HCT116 (cell line): ENCODE data around the gene PLD1. TPM values are rescaled to one million over a fixed set of nuclear protein-coding genes. Genes with fewer than 3 reads are reported as not detected.

Source experiments
- ATAC-seq: fragments of 200-7000 bp; cut with Tn5 transposase; 2 replicates; pipeline ENCODE4 v1.9.1; 2020; ENCODE audit warnings: mild to moderate bottlenecking, moderate library complexity
- BruUV-seq: library from RNA; stranded (reverse); fragments of 400-500 nt; replicated peaks from 2 replicates; lab custom pipeline; 2021; lab: Mats Ljungman, UMichigan
- CTCF ChIA-PET: fragments of 300-600 bp; sonication (Branson Sonifier 250); formaldehyde crosslinking; loops from one replicate; lab custom pipeline; 2021; ENCODE audit warnings: antibody characterized with exemption; lab: Charles Lee
- POLR2A ChIA-PET: fragments of 300-600, 350-600 bp; sonication (Branson Sonifier 250); formaldehyde crosslinking; loops from one replicate; lab custom pipeline; 2021; ENCODE audit warnings: antibody characterized with exemption; lab: Charles Lee
- RAD21 ChIA-PET, 2 experiments: fragments of 300-600 bp; sonication (Branson Sonifier 250); formaldehyde crosslinking; loops; one replicate each; lab custom pipeline; 2023; ENCODE audit warnings: low total read pairs in 2 of 2; ENCODE audit not compliant: uncharacterized antibody in 2 of 2, unreplicated experiment in 2 of 2, low non-redundant PET in 1 of 2; lab: Charles Lee
- DNase-seq: peaks from one replicate; pipeline ENCODE4 v3.0.0-alpha.2; 2010; ENCODE audit warnings: low read depth, low spot score
- H2AFZ ChIP-seq: fragments of 200-600 bp; shearing (Covaris generic), sonication (generic); 2 replicates; pipeline ENCODE4 v1.6.1; 2017; ENCODE audit warnings: low read depth, mixed run types, mixed read lengths, antibody characterized with exemption, low read length; ENCODE audit not compliant: poor library complexity, severe bottlenecking
- H3K27ac ChIP-seq: 2 replicates; pipeline ENCODE4 v1.5.1; 2012; ENCODE audit warnings: low read depth, low read length
- H3K27me3 ChIP-seq: fragments of 200-600 bp; sonication (generic); 2 replicates; pipeline ENCODE4 v1.6.1; 2016; ENCODE audit warnings: mixed run types, low read length, mixed read lengths; ENCODE audit not compliant: insufficient read depth
- H3K36me3 ChIP-seq, 2 experiments: fragments of 200-500 bp in 1 of 2; fragments of 200-600 bp in 1 of 2; sonication (Bioruptor generic) in 1 of 2; sonication (generic) in 1 of 2; 2 replicates each; pipeline versions ENCODE4 v1.5.1 to v1.6.1; 2014 to 2016; ENCODE audit warnings: low read length in 2 of 2, inconsistent platforms in 1 of 2, mixed read lengths in 1 of 2, mixed run types in 1 of 2; ENCODE audit not compliant: insufficient read depth in 2 of 2, control insufficient read depth in 1 of 2
- H3K4me1 ChIP-seq, 2 experiments: fragments of 200-600 bp in 1 of 2; sonication (generic) in 1 of 2; 2 replicates each; pipeline versions ENCODE4 v1.5.1 to v1.6.1; 2012 to 2017; ENCODE audit warnings: low read length in 2 of 2, inconsistent platforms in 1 of 2, mild to moderate bottlenecking in 1 of 2, mixed read lengths in 1 of 2, mixed run types in 1 of 2, moderate library complexity in 1 of 2; ENCODE audit not compliant: insufficient read depth in 2 of 2, control insufficient read depth in 1 of 2
- H3K4me2 ChIP-seq: fragments of 200-600 bp; sonication (generic); 2 replicates; pipeline ENCODE4 v1.6.1; 2017; ENCODE audit warnings: mixed run types, low read length, mixed read lengths
- H3K4me3 ChIP-seq, 2 experiments: fragments of 200-600 bp in 1 of 2; sonication (generic) in 1 of 2; replicated peaks in 1 of 2; 2 replicates each; pipeline ENCODE4 v1.5.1; 2011 to 2016; ENCODE audit warnings: low read length in 2 of 2, control low read depth in 1 of 2, low read depth in 1 of 2, mild to moderate bottlenecking in 1 of 2, mixed read lengths in 1 of 2, mixed run types in 1 of 2
- H3K79me2 ChIP-seq: fragments of 200-600 bp; sonication (generic); 2 replicates; pipeline ENCODE4 v1.6.1; 2017; ENCODE audit warnings: mild to moderate bottlenecking, mixed run types, low read length, moderate library complexity, mixed read lengths; ENCODE audit not compliant: insufficient read depth
- H3K9ac ChIP-seq: fragments of 200-600 bp; sonication (generic); 2 replicates; pipeline ENCODE4 v1.6.1; 2016; ENCODE audit warnings: low read length, mixed read lengths
- H3K9me2 ChIP-seq: fragments of 200-600 bp; sonication (generic), shearing (Covaris generic); 2 replicates; pipeline ENCODE4 v1.6.1; 2017; ENCODE audit warnings: mixed run types, mild to moderate bottlenecking, moderate library complexity; ENCODE audit not compliant: insufficient read depth
- H3K9me3 ChIP-seq, 2 experiments: fragments of 200-500 bp in 1 of 2; fragments of 200-600 bp in 1 of 2; sonication (Bioruptor generic) in 1 of 2; sonication (generic) in 1 of 2; 2 replicates each; pipeline ENCODE4 v1.6.1; 2014 to 2017; ENCODE audit warnings: low read length in 2 of 2, mixed read lengths in 2 of 2, inconsistent platforms in 1 of 2, low read depth in 1 of 2, mild to moderate bottlenecking in 1 of 2, mixed run types in 1 of 2, moderate library complexity in 1 of 2; ENCODE audit not compliant: control insufficient read depth in 1 of 2, insufficient read depth in 1 of 2
- H4K20me1 ChIP-seq: fragments of 200-600 bp; sonication (generic), shearing (Covaris generic); 2 replicates; pipeline ENCODE4 v1.6.1; 2017; ENCODE audit warnings: mixed run types, mild to moderate bottlenecking, moderate library complexity; ENCODE audit not compliant: insufficient read depth
- CBX3 ChIP-seq: IDR thresholded peaks from 2 replicates; pipeline ENCODE4 v1.6.1; 2012; ENCODE audit warnings: low read depth
- CTCF ChIP-seq, 3 experiments: fragments of 200-600 bp in 1 of 3; sonication (generic) in 1 of 3; IDR thresholded peaks in 2 of 3; conservative IDR thresholded peaks in 1 of 3; 2 replicates each; pipeline ENCODE4 v1.5.1; 2012 to 2017; ENCODE audit warnings: low read depth in 2 of 3, low read length in 2 of 3, antibody characterized with exemption in 1 of 3, borderline replicate concordance in 1 of 3, control low read depth in 1 of 3, mild to moderate bottlenecking in 1 of 3, mixed read lengths in 1 of 3, mixed run types in 1 of 3, moderate library complexity in 1 of 3; ENCODE audit not compliant: insufficient read depth in 1 of 3
- EGR1 ChIP-seq: IDR thresholded peaks from 2 replicates; pipeline ENCODE4 v1.6.1; 2012; ENCODE audit warnings: low read depth
- ELF1 ChIP-seq: IDR thresholded peaks from 2 replicates; pipeline ENCODE4 v1.6.1; 2012; ENCODE audit warnings: low read depth, borderline replicate concordance
- EZH2 ChIP-seq: fragments of 200-600 bp; sonication (generic); IDR thresholded peaks from 2 replicates; pipeline ENCODE4 v1.6.1; 2017; ENCODE audit warnings: antibody characterized with exemption, mixed run types
- SIN3A ChIP-seq: IDR thresholded peaks from 2 replicates; pipeline ENCODE4 v1.6.1; 2012; ENCODE audit warnings: low read depth
- SP1 ChIP-seq: IDR thresholded peaks from 2 replicates; pipeline ENCODE4 v1.6.1; 2012; ENCODE audit warnings: low read depth
- SRF ChIP-seq: IDR thresholded peaks from 2 replicates; pipeline ENCODE4 v1.6.1; 2012; ENCODE audit warnings: low read depth
- TCF7L2 ChIP-seq: IDR thresholded peaks from 2 replicates; pipeline ENCODE4 v1.7.0; 2011; ENCODE audit warnings: borderline replicate concordance, inconsistent platforms; ENCODE audit not compliant: insufficient read depth, insufficient read length; ENCODE audit errors: extremely low read depth
- YY1 ChIP-seq: IDR thresholded peaks from 2 replicates; pipeline ENCODE4 v1.6.1; 2011; ENCODE audit warnings: low read length, low read depth, moderate library complexity, mild to moderate bottlenecking; ENCODE audit not compliant: insufficient replicate concordance; ENCODE audit errors: extremely low read depth
- ZFX ChIP-seq: fragments of 450-650 bp; IDR thresholded peaks from 2 replicates; pipeline ENCODE4 v1.6.1; 2017
- intact Hi-C: fragments of 100-400 bp; cut with micrococcal nuclease; formaldehyde crosslinking; loops from 2 replicates; pipeline ENCODE4 v1.10.0; 2022
- total RNA-seq: library from RNA; stranded (reverse); gene quantifications from one replicate; pipeline ENCODE4 v1.2.1, GENCODE V29; 2021; ENCODE audit not compliant: unreplicated experiment
- TF ChIP-seq, protein P1 (sequence below): IDR thresholded peaks from 2 replicates; pipeline ENCODE4 v1.6.1; 2012
- TF ChIP-seq, protein P2 (sequence below): IDR thresholded peaks from 2 replicates; pipeline ENCODE4 v1.6.1; 2011; ENCODE audit warnings: mild to moderate bottlenecking, low read length, moderate library complexity; ENCODE audit not compliant: insufficient replicate concordance; ENCODE audit errors: extremely low read depth

PLD1 gene
- total RNA-seq, 1 experiment from 2014 or later = 8.4 TPM

- Histone ChIP-seq H3K79me2 (no peaks in the 10 kb centered on the region), H3K9ac (no peak overlapping the region), H3K9me3 (no peaks in the 10 kb centered on the region; a peak in 1 of 4 replicates), H4K20me1 (no peaks in the 10 kb centered on the region), H3K4me2 (no peak overlapping the region), H3K27me3 (no peaks in the 10 kb centered on the region), H3K27ac (no peak overlapping the region), H3K4me1 (no peaks in the 10 kb centered on the region; a peak in 1 of 4 replicates), H3K4me3 (no peak overlapping the region), H3K36me3 (no peaks in the 10 kb centered on the region), H2AFZ (no peak overlapping the region), H3K9me2 (no peaks in the 10 kb centered on the region)
- BruUV-seq = no TSS peak
- intact Hi-C loops = no loop called here
- CTCF ChIA-PET = interaction anchor here (1.4 kb wide), 1 partner anchor 124 kb away, joined by 4 read pairs; no protein-coding TSS in a partner anchor
- DNase-seq (no peak), ATAC-seq (no peak)
- TF ChIP-seq, protein P1, sequence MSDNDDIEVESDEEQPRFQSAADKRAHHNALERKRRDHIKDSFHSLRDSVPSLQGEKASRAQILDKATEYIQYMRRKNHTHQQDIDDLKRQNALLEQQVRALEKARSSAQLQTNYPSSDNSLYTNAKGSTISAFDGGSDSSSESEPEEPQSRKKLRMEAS = no peak
- no peak for TF ChIP-seq EZH2
- TF ChIP-seq ZFX = no peak
- TF ChIP-seq, protein P2, sequence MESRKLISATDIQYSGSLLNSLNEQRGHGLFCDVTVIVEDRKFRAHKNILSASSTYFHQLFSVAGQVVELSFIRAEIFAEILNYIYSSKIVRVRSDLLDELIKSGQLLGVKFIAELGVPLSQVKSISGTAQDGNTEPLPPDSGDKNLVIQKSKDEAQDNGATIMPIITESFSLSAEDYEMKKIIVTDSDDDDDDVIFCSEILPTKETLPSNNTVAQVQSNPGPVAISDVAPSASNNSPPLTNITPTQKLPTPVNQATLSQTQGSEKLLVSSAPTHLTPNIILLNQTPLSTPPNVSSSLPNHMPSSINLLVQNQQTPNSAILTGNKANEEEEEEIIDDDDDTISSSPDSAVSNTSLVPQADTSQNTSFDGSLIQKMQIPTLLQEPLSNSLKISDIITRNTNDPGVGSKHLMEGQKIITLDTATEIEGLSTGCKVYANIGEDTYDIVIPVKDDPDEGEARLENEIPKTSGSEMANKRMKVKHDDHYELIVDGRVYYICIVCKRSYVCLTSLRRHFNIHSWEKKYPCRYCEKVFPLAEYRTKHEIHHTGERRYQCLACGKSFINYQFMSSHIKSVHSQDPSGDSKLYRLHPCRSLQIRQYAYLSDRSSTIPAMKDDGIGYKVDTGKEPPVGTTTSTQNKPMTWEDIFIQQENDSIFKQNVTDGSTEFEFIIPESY = no peak
- no peak for TF ChIP-seq ELF1
- no peak for TF ChIP-seq SRF
- TF ChIP-seq SP1 = no peak
- no peak for TF ChIP-seq TCF7L2
- no peak for TF ChIP-seq CTCF (IDR thresholded peaks at IDR 0.05 in 2 of 3, conservative IDR thresholded peaks at IDR 0.05 in 1 of 3; ENCODE audit: borderline replicate concordance in 1 of 3, insufficient read depth in 1 of 3, low read depth in 2 of 3, low read length in 2 of 3)
- no peak for TF ChIP-seq YY1
- no peak for TF ChIP-seq EGR1
- TF ChIP-seq CBX3 = no peak
- TF ChIP-seq SIN3A = no peak
- RAD21 ChIA-PET = no interaction called here
- POLR2A ChIA-PET = no interaction called here
Observed at GRCh38 chr3:171710359-171710758, 99.9 kb downstream of the PLD1 start.
